Measurements from ENCODE around the gene CD8B2. TPM values are rescaled to one million over a fixed set of nuclear protein-coding genes. Genes with fewer than 3 reads are reported as not detected.

The CD8B2 gene
- total RNA-seq, 6 experiments from 2014 or later = not detected

DNA sequence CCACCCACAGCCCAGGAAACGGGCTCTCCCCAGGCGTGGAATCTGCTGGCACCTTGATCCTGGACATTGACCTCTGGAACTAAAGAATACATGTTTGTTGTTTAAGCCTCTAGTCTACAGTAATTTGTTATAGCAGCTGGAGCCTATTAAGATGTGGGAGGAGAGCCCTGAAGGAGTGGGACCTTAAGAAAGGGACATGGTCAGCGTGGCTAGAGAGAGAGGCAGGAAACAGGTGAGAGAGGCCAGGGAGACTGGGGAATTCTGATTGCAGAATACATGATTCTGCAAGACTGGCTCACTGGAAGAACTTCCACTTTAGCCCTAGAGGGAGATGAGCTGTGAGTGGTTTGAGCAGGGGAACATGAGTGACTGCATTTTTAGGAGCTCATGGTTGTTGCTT lies 83.2 kb downstream of the CD8B2 start:
- intact Hi-C loops (cut with DNase I) = no loop called here
- no peak for DNase-seq
- Histone ChIP-seq H3K4me3 (no peak overlapping the region), H3K36me3 (no peaks in the 10 kb centered on the region), H3K27me3 (no peaks in the 10 kb centered on the region), H3K9me3 (no peaks in the 10 kb centered on the region), H3K4me1 (no peaks in the 10 kb centered on the region), H3K27ac (no peak overlapping the region)
- TF ChIP-seq, protein P1, sequence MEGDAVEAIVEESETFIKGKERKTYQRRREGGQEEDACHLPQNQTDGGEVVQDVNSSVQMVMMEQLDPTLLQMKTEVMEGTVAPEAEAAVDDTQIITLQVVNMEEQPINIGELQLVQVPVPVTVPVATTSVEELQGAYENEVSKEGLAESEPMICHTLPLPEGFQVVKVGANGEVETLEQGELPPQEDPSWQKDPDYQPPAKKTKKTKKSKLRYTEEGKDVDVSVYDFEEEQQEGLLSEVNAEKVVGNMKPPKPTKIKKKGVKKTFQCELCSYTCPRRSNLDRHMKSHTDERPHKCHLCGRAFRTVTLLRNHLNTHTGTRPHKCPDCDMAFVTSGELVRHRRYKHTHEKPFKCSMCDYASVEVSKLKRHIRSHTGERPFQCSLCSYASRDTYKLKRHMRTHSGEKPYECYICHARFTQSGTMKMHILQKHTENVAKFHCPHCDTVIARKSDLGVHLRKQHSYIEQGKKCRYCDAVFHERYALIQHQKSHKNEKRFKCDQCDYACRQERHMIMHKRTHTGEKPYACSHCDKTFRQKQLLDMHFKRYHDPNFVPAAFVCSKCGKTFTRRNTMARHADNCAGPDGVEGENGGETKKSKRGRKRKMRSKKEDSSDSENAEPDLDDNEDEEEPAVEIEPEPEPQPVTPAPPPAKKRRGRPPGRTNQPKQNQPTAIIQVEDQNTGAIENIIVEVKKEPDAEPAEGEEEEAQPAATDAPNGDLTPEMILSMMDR (IDR thresholded peaks at IDR 0.05) = no peak
- TF ChIP-seq POLR2A (IDR thresholded peaks at IDR 0.05) = no peak
- ATAC-seq = peak in 1 of 4 donors; percentile 60
- 46% methylated on average over 3 of the region's 3 CpGs for WGBS (ENCODE audit: insufficient coverage, low coverage, low lambda C conversion rate, missing lambda C conversion rate)

Other genes with a start within 250 kb of the CD8B2 start
- gene RGPD3, start 19.0 kb upstream of the CD8B2 start, total RNA-seq = under 1 TPM; 0.11 to 0.31 (median 0.15) TPM